ENCODE data around the gene TPPP3. TPM values are rescaled to one million over a fixed set of nuclear protein-coding genes. Genes with fewer than 3 reads are reported as not detected.

TPPP3 gene
- polyA plus RNA-seq, 3 donors = 63.1 to 123 (median 78.6) TPM

- Histone ChIP-seq H2AFZ (ENCODE audit: insufficient read depth, low read depth, low read length, poor library complexity, severe bottlenecking) (no peak overlapping the region), H3K27me3 (ENCODE audit: control insufficient read depth in 2 of 2, insufficient read depth in 2 of 2, low read length in 2 of 2) (no peaks in the 10 kb centered on the region), H3K4me2 (replicated peaks; ENCODE audit: extremely low read depth, low read length, poor library complexity, severe bottlenecking) (no peak overlapping the region), H3K27ac (ENCODE audit: low read depth in 1 of 2, low read length in 2 of 2) (no peak overlapping the region), H4K20me1 (ENCODE audit: insufficient read depth, low read length) (no peaks in the 10 kb centered on the region), H3K9me3 (replicated peaks in 1 of 2; ENCODE audit: control insufficient read depth in 1 of 2, insufficient read depth in 1 of 2, low read length in 2 of 2) (no peaks in the 10 kb centered on the region), H3K4me3 (replicated peaks in 1 of 3; ENCODE audit: low read depth in 2 of 3, low read length in 3 of 3) (no peak overlapping the region), H3K4me1 (ENCODE audit: control insufficient read depth in 1 of 2, insufficient read depth in 2 of 2, low read length in 2 of 2) (peaks cover 10 to 12% of the 10 kb centered on the region in 2 donors), H3K9ac (ENCODE audit: insufficient read depth, low read length, poor library complexity, severe bottlenecking) (no peak overlapping the region), H3K36me3 (replicated peaks in 1 of 2; ENCODE audit: control insufficient read depth in 1 of 2, insufficient read depth in 2 of 2, low read length in 2 of 2) (no peaks in the 10 kb centered on the region), H3K79me2 (ENCODE audit: insufficient read depth, low read length) (no peaks in the 10 kb centered on the region)
- 94% methylated on average over 12 of the region's 18 CpGs for WGBS (ENCODE audit: insufficient coverage)
- TF ChIP-seq CTCF (IDR thresholded peaks at IDR 0.05) = no peak
- intact Hi-C loops (cut with micrococcal nuclease) = loop anchor here in 1 of 2 donors (10.0 kb wide), 1 partner anchor 52 kb away; no protein-coding TSS in a partner anchor
- Mint-ChIP-seq H3K27ac (no peak overlapping the region), H3K4me3 (no peak overlapping the region), H3K27me3 (ENCODE audit: low read depth in 3 of 3) (peaks cover 0 to 9% (median 7%) of the 10 kb centered on the region in 3 donors), H3K4me1 (peaks cover 12% of the 10 kb centered on the region), H3K9me3 (peaks cover 0 to 2% (median 0%) of the 10 kb centered on the region in 7 donors), H3K36me3 (no peaks in the 10 kb centered on the region)
- DNase-seq = peak in 1 of 3 donors; percentile 8
These were observed 13.0 kb upstream of the TPPP3 start for GRCh38 chr16:67406111-67406971.

GRCh38 chr16:67405336-67405735 is 12.0 kb upstream of the TPPP3 start:
- WGBS (ENCODE audit: insufficient coverage) = 81% methylated on average over 5 of the region's 8 CpGs

More at GRCh38 chr16:67405336-67405735, 12.0 kb upstream of the TPPP3 start:
- Mint-ChIP-seq H3K4me3 (no peak overlapping the region), H3K36me3 (no peaks in the 10 kb centered on the region), H3K27me3 (ENCODE audit: low read depth in 3 of 3) (peaks cover 2 to 9% (median 7%) of the 10 kb centered on the region in 3 donors), H3K4me1 (peaks cover 12% of the 10 kb centered on the region), H3K9me3 (peaks cover 0 to 2% (median 0%) of the 10 kb centered on the region in 7 donors), H3K27ac (no peak overlapping the region)
- Histone ChIP-seq H4K20me1 (ENCODE audit: insufficient read depth, low read length) (no peaks in the 10 kb centered on the region), H3K79me2 (ENCODE audit: insufficient read depth, low read length) (no peaks in the 10 kb centered on the region), H3K9ac (ENCODE audit: insufficient read depth, low read length, poor library complexity, severe bottlenecking) (no peak overlapping the region), H3K27ac (ENCODE audit: low read depth in 1 of 2, low read length in 2 of 2) (no peak overlapping the region), H3K4me2 (replicated peaks; ENCODE audit: extremely low read depth, low read length, poor library complexity, severe bottlenecking) (no peak overlapping the region), H3K27me3 (ENCODE audit: control insufficient read depth in 2 of 2, insufficient read depth in 2 of 2, low read length in 2 of 2) (no peaks in the 10 kb centered on the region), H3K4me1 (ENCODE audit: control insufficient read depth in 1 of 2, insufficient read depth in 2 of 2, low read length in 2 of 2) (peaks cover 10 to 12% of the 10 kb centered on the region in 2 donors), H3K36me3 (replicated peaks in 1 of 2; ENCODE audit: control insufficient read depth in 1 of 2, insufficient read depth in 2 of 2, low read length in 2 of 2) (no peaks in the 10 kb centered on the region), H2AFZ (ENCODE audit: insufficient read depth, low read depth, low read length, poor library complexity, severe bottlenecking) (no peak overlapping the region), H3K4me3 (replicated peaks in 1 of 3; ENCODE audit: low read depth in 2 of 3, low read length in 3 of 3) (no peak overlapping the region), H3K9me3 (replicated peaks in 1 of 2; ENCODE audit: control insufficient read depth in 1 of 2, insufficient read depth in 1 of 2, low read length in 2 of 2) (no peaks in the 10 kb centered on the region)
- intact Hi-C loops (cut with micrococcal nuclease) = loop anchor here in 1 of 2 donors (10.0 kb wide), 1 partner anchor 51 kb away; no protein-coding TSS in a partner anchor
- DNase-seq = no peak
- TF ChIP-seq CTCF (IDR thresholded peaks at IDR 0.05) = no peak
